ENCODE measurements around the gene NADK. TPM values are rescaled to one million over a fixed set of nuclear protein-coding genes. Genes with fewer than 3 reads are reported as not detected.
A peak's percentile ranks its signal among the peaks of the same experiment; 100 is the strongest.
"Not testable (repeated sequence)": the region's sequence is repeated elsewhere in the genome, so short reads cannot be mapped to it uniquely, and the experiment has no call there.

NADK gene
- total RNA-seq, 4 donors from 2014 or later = 115 to 210 (median 162) TPM

DNA sequence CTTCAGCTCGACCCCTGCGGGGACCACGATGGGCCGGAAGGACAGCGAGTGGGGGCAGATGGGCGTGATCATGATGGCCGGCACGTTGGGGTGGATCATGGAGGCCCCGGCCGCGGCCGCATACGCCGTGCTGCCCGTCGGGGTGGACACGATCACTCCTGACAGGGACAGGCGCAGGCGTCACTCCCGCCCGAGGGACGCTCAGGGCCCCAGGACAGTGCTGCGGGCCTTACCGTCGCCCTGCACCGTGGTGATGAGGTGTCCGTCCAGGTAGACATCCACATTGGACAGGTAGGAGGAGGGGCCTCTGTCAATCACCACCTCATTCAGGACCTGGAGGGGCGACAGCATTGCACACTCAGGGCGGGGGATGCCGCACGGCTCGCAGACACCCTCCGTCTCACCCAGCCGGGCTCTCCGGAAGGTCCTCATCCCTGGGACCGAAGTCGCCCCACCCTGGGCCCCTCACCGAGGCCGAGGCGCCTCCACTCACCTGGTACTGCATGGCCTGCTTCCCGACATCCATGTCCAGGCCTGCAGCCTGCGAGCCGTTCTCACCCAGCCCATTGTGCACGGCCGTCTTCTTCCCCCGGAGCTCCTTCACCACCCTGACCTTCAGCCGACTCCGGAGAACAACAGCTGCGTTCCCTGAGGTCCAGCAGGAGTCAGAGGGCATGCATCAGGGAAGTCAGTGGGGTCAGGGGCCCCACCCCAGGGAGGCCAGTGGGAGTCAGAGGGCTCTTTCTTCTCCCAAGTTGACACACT, 24.0 kb downstream of the NADK start:
- TF ChIP-seq POLR2A (IDR thresholded peaks at IDR 0.05) (no peak), CTCF (IDR thresholded peaks at IDR 0.05) (no peak)
- DNase-seq = no peak
- peaks cover 0 to 62% (median 0%) of the 10 kb centered on the region in 3 donors for H3K36me3 ChIP-seq

GRCh38 chr1:1753607-1754005, 24.7 kb downstream of the NADK start:
- H3K27ac ChIP-seq = no peak overlapping the region
- no peak overlapping the region for H3K4me3 ChIP-seq
- H3K27me3 ChIP-seq = no peaks in the 10 kb centered on the region
- H3K4me1 ChIP-seq = peaks cover 0 to 12% (median 4%) of the 10 kb centered on the region in 4 donors
- no peaks in the 10 kb centered on the region for H3K9me3 ChIP-seq
- no peak for DNase-seq
- no peak for TF ChIP-seq POLR2A (IDR thresholded peaks at IDR 0.05)
- no peak for TF ChIP-seq CTCF (IDR thresholded peaks at IDR 0.05)
- peaks cover 0 to 58% (median 0%) of the 10 kb centered on the region in 3 donors for H3K36me3 ChIP-seq

More for the DNA sequence above, 24.0 kb downstream of the NADK start:
- Histone ChIP-seq H3K4me3 (no peak overlapping the region), H3K4me1 (peaks cover 0 to 18% (median 5%) of the 10 kb centered on the region in 4 donors), H3K27ac (no peak overlapping the region), H3K9me3 (no peaks in the 10 kb centered on the region), H3K27me3 (no peaks in the 10 kb centered on the region)

GRCh38 chr1:1752636-1753606, 25.3 kb downstream of the NADK start:
- Histone ChIP-seq H3K9me3 (no peaks in the 10 kb centered on the region), H3K36me3 (peaks cover 0 to 56% (median 0%) of the 10 kb centered on the region in 3 donors), H3K4me3 (no peak overlapping the region), H3K27me3 (no peaks in the 10 kb centered on the region), H3K4me1 (peaks cover 0 to 5% (median 2%) of the 10 kb centered on the region in 4 donors), H3K27ac (no peak overlapping the region)
- no peak for DNase-seq
- TF ChIP-seq CTCF (IDR thresholded peaks at IDR 0.05) = peak in 1 of 6 experiments; percentile 23
- no peak for TF ChIP-seq POLR2A (IDR thresholded peaks at IDR 0.05)

- H3K4me3 ChIP-seq = no peak overlapping the region
- TF ChIP-seq POLR2A (IDR thresholded peaks at IDR 0.05) (no peak), CTCF (IDR thresholded peaks at IDR 0.05) (no peak)
- H3K27me3 ChIP-seq = no peaks in the 10 kb centered on the region
- no peaks in the 10 kb centered on the region for H3K4me1 ChIP-seq
- H3K9me3 ChIP-seq = no peaks in the 10 kb centered on the region
- peaks cover 0 to 52% (median 0%) of the 10 kb centered on the region in 3 donors for H3K36me3 ChIP-seq
- DNase-seq = no peak
- H3K27ac ChIP-seq = no peak overlapping the region
Measured at GRCh38 chr1:1752190-1752589, 26.1 kb downstream of the NADK start.

GRCh38 chr1:1749941-1750340, 28.3 kb downstream of the NADK start:
- not testable (repeated sequence) for H3K9me3 ChIP-seq, H3K27ac ChIP-seq, H3K4me3 ChIP-seq, H3K27me3 ChIP-seq, H3K4me1 ChIP-seq, DNase-seq
- H3K36me3 ChIP-seq = peaks cover 0 to 29% (median 0%) of the 10 kb centered on the region in 3 donors
